NOMO-1 (cell line): ENCODE data around the gene SLC25A42.
"Not testable (repeated sequence)": the region's sequence is repeated elsewhere in the genome, so short reads cannot be mapped to it uniquely, and the experiment has no call there.

Source experiments
- DNase-seq, 2 experiments: peaks; one replicate each; lab custom pipeline; 2025; ENCODE audit not compliant: unreplicated experiment in 2 of 2; lab: John Stamatoyannopoulos, UW

SLC25A42 gene, protein sequence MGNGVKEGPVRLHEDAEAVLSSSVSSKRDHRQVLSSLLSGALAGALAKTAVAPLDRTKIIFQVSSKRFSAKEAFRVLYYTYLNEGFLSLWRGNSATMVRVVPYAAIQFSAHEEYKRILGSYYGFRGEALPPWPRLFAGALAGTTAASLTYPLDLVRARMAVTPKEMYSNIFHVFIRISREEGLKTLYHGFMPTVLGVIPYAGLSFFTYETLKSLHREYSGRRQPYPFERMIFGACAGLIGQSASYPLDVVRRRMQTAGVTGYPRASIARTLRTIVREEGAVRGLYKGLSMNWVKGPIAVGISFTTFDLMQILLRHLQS

DNA sequence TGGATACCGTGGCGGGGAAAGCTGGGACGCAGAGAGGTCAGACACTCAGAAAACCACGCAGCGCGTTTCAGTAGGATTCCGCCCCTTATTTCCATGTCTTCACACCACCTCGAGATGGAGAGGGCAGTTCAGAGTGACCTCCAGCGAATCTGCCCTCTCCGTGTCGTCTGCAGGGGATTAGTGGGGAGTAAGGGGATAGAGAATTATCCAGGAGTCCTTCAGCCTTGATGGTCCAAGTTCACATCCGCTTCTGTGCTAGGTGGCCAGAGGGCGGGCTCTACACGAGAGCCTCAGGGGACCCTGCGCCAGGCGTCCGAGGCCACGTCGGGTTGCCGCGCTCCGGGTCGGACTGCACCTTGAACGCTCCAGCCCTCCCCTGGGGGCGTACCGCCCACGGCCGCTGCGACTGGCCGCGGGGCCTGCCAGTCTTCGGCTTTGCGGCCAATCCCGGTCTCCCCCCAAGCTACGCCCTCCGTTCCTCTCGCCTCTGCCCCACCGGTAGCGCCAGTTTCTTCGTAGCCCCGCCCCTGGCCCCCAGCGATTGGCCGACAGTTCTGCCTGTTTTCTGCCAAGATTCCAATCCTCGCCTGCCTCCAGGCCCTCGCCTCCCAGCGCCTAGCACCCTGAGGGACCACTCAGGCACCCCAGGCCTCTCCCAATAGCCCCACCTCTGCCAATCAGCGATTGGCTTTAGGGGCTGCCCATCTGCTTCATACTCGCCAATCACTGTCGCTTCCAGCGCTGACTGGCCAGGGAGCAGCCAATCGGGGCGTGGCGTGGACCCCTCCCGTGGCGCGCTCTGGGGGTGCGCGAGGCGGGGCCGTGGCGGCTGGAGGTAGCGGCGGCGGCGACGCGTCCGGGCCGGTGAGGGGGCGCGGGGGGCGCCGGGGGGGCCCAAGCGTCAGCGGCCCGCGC, at the start of gene SLC25A42:
TSS of gene SLC25A42 (plus strand) at position 812 of the 915 bp plus-strand sequence. CDS start 32,131 bp downstream, outside the sequence.
- peak; percentile 98 to 100 for DNase-seq

DNA sequence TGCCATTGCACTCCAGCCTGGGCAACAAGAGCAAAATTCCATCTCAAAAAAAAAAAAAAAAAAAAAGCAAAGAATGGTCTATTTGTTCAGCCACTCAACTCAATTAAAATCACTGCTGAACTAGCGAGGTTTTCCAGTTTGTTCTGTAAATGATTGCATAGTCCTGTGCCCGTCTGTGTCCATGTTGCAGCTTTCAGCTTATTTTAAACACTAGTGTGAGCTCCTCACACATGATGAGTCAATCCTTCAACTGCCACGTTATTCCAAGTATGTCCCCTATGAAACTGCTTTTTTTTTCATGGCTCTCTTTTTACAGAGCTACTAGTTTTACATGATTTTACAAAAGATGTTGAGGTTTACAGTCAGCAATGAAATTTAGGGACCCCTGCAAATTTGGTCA, 42.7 kb upstream of the SLC25A42 start:
- DNase-seq, result no peak

DNA sequence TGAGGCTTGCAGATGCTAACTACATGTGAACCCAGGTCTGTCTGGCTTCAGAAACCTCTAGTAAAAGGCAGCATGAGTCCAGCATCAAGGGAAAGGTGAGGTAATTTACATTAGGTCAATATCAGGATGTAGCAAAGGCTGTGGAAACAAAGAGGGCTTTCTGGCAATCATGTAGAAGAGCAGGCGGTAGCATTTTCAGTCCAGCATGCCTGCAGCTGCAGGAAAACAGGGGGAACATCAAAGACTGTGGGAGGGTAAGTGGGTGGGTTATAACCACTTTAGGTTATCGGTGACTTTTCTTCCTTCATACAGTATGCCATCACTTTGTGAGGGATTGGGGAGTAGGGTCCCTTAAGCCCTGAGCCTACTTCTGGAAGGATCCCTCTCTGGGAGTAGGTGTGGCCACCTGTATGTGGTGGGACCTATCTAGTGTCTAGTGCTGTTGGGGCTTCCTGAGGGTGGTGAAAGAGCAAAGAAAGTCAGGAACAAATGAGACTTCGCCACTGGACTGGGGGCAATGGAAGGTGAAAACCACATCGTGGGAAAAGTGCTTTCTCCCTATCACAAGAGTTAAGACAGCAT, 41.3 kb upstream of the SLC25A42 start:
- no peak for DNase-seq

DNA sequence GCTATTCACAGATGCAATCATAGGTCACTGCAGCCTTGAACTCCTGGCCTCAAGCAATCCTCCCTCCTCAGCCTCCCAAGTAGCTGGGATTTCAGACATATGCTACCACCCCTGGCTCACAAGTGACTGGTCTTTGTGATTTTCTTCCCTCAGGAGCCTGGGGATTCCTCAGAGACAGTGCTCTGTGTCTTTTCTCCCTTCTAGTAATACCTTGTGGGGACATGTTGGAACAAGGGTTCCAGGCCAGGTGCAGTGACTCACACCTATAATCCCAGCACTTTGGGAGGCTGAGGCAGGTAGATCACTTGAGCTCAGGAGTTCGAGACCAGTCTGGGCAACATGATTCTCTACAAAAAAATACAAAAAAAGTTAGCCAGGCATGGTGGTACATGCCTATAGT, 40.4 kb upstream of the SLC25A42 start:
- DNase-seq, result not testable (repeated sequence)

DNA sequence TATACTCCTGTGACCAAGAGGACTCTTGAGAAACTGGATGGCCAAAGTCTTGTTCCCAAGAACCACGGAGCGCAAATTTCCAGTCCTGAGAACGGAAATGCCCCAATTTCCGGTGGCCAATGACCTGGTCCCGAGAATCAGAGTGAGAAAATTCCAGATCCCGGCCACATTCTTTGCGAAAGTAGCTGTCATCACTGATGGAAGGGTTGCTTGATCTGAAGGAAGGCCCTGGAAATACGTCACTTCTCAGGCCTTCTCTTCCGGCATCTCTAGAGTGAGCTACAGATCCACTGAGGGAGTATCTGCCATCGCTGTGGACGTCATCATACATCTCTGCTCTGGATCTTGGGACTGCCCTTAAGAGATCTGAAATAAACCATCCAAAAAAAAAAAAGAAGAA, 37.9 kb upstream of the SLC25A42 start:
- DNase-seq, result no peak

DNA sequence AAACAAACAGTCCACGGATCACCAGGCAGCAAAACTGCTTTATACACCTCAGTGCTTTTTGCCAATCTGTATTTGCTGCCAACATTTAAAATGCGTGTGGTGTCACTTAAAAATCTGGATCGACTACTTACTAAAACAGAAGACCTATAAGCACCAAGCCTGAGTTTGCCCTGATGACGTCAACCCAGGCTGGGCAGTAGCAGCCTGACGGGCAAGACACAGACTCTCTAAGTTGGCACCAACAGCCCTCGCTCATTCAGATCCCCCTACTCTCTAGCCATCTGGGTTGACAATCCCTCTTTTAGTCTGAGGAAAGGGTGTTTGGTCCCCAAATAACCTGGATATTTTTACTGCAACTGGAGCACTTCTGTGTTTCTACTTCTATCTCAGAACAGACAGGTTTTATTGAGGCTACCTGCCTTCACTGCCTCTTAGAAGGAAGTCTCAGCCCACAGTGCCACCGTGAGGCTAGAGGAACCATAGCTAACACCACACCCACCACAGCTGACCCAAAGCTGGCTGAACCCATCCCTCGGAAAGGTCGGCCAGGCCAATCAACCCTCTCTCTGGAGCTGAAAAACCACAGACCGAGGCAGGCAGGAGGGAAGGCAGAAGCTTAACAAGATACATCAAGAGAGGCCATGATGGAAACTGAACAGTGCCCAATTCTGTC, 37.4 kb upstream of the SLC25A42 start:
- no peak for DNase-seq

DNA sequence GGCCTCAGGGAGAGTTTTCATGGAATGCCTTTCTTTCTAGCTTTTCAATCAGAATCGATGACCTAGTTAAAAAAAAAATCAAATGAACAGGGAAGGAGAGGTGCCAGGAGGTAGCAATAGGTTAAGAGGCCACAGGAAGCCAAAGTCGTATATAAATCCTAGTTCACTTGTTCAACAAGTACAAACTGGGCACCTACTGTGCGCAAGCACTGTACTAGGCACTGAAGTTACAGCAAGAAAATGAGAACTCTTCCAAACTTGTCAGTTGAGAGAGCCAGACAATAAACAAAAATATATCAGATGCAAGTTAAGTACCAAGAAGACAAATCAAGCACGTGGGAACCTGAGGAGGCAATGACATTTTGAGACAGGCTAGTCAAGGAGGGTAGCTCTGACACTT, 36.6 kb upstream of the SLC25A42 start:
- no peak for DNase-seq

DNA sequence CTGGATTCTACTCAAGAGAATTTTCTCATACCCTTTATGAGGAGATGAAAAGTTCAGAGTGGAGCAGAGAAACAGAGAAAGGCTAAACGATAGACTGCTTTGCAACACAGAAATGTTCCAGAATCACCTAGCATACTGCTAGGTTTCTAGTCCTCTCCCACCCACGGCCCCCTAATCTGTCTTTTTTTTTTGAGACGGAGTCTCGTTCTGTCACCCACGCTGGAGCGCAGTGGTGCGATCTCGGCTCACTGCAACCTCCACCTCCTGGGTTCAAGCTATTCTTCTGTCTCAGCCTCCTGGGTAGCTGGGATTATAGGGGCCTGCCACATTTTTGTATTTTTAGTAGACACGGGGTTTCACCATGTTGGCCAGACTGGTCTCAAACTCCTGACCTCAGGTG, 35.3 kb upstream of the SLC25A42 start:
- DNase-seq, result no peak

DNA sequence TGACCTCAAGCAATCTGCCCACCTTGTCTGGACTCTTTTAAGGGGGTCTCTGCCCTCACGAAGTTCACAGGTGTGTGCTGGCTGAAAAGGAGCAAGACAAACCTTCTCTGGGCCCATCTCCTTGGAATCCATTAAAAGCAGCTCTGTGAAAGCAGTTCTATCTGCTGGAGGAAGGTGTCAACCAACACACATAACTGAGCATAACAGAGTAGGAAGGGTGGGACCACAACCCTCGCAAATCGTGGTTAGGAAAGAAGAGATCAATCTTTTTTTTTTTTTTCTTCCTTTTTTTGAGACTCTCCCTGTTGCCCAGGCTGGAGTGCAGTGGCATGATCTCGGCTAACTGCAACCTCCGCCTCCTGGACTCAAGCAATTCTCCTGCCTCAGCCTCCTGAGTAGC, 31.9 kb upstream of the SLC25A42 start:
- DNase-seq, result no peak

DNA sequence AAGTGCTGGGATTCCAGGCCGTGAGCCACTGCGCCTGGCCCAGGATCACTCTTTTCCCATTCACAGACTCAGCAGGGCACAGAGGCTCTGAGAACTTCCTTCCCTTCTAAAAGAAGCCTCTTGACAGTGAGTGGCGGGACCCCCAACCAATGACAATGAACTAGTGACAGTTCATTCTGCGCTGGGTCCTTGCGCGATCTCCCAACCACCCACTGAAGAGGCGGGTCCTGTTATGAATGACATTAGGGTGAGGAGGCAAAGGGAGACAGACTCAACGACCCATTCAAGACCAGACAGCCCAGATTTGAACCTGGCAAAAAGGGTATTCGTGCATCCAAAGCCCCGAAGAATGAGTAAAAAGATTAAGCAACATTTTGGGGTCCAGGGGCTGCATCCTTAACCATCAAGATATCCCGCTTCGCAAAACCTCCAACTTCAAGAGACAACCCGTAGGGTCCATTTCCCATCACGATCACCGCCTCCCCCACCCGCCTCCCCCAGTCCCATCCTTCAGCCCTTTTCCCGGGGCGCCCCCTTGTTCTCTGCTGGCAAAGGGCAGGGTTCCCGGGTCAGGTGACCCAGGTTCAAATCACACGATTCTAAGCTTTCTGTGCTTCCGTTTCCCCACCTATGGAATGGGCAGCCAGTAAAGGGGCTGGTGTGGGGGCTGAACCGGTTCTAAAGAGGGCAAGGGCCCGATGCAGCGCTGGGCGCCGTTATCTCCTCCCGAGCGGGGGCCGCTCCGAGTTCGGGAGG, 31.2 kb upstream of the SLC25A42 start:
- peak; percentile 84 to 85 for DNase-seq

DNA sequence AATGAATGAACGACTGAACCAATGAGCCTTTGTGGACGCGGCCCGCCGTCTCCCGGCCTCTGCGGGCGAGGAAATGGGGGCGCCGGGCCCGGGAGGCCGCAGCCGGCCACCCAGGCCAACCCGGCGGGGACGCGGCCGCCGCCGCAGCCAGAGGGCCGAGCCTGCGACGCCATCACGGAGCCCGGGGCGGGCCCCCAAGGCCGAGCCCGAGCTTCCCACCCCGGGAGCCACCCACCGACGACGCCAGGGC, 30.7 kb upstream of the SLC25A42 start:
- DNase-seq, result no peak

DNA sequence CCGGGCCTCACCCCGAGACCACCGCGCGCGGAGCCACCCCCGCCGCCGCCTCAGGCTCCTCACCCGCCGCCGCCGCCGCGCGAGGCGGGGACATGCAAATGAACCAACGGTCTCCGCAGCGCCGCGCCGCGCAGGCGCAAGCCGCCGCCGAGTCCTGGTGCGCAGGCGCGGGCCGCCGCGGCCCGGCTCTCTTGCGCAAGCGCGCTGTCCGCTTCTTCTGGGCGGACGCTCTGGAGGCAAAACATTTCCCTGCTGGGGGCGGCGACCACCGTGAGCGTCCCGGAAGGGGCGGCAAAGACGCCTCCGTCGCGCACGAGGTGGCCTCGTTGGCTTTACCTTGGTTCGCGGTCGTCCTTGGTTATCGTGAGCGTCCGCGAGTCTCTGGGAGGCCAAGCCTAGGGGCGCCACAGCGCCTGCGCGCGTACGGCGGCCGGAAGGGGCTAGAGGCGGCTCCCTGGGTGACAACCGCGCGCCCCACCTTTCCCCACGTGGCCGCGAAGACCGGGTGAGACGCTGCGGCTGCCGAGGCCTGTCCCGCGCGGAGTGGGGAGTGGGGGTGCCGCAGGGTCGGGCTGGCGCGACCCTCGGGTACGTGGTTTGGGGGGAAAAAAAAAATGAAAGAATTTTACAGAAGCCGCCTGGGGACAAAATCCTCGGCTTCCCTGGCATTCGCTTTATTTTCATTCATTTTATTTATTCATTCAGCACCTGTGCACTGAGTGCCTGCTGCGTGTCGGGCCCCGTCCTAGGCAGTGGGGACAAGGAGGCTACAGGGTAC, 30.2 kb upstream of the SLC25A42 start, which contains the start of the genes ARMC6 and SUGP2:
TSS of gene ARMC6 (plus strand) at position 178 of the 778 bp plus-strand sequence. CDS start 607 bp downstream, outside the sequence.
TSS of gene SUGP2 (minus strand) at position 92 of the 778 bp plus-strand sequence. CDS start 2,446 bp downstream, outside the sequence.
- peak; percentile 87 to 97 for DNase-seq

DNA sequence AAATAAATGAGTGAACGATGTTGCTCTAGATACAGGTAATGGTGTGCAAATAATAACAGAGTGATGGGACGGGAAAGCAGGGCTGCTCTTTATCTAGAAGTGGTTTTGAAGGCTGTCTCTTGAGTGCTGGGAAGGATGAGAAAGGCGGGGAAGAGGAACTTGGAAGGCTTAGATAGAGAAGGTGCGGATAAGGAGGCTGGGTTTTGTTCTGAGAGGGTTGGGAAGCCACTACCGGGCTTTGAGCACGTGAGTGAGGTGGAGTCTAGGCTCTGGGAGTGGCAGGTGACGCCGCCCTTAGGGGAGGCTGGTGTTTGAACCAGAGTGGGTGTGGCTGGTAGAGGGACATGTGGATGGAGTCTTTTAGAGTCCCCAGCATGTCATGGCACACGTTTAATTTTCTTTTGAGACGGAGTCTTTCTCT, 29.6 kb upstream of the SLC25A42 start:
- DNase-seq, result peak; percentile 90 to 93

DNA sequence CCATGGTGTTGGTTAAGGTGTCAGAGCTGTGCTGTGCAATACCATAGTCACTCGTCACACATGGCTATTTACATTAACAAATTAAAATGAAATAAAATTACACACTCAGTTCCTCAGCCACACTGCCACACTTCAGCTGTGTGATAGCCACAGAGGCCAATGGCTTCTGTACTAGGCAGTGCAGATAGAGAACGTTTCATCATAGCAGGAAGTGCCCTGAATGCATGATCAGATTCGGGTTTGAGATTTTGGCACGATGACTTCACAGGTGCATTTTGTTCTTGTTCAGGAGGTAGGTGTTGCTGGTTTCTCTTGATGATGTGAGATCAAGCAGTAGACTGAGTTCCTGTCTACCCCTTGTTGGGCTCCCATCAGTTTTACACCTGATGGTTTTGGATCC, 23.9 kb upstream of the SLC25A42 start:
- peak in 1 of 2 experiments; percentile 4 for DNase-seq

DNA sequence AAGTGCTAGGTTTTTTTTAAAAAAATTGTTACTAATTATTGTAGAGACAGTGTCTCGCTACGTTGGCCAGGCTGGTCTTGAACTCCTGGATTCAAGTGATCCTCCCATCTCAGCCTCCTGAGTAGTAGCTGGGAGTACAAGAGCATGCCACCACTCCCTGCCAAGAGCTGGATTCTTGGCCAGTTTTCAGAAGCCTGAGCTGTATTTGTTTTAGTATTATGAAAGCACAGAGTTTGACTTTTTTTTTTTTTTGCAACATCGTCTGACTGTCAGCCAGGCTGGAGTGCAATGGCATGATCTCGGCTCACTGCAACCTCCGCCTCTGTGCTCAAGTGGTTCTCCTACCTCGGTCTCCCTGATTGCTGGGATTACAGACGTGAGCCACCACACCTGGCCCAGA, 23.4 kb upstream of the SLC25A42 start:
- peak in 1 of 2 experiments; percentile 19 for DNase-seq

DNA sequence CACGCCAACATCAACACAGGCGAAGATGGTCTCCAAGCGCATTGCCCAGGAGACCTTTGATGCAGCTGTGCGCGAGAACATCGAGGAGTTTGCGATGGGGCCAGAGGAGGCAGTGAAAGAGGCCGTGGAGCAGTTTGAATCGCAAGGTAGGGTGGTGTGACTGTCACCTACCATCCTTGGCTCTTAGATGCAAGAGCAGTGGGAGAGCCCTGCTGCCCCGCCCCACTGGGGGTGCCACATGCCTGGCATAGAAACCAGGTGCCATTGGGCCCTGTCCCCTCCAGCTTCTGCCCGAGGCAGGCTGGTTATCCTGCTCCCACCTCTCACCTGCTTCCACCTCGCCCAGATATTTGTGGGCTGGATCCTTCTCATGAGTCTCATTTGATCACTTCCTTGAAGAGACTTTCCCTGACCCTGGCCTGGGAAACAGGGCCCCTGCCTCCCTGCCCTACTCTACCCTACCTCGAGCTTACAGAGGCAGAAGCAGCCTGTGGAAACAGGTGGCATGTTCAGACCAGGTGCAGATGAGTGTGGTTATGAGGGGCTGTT, 21.0 kb upstream of the SLC25A42 start:
- DNase-seq, result no peak

DNA sequence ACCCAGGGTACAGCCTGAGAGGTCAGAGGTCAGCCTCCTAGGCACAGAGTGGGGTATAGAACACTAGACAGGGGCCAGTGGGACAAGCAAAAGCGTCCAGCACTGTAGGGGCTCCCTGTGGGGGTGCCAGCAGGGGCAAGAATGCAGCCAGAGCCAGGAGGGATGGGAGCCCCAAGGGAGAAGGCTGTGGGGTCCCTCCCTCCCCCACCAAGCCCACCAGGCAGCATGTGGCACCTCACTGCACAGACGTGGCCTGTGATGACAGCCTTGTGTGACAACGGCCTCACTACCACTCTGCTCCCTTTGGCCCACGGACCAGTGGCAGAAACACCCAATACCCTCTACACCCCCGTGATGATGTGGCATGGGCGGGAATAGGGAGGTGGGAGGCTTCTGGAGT, 20.3 kb upstream of the SLC25A42 start:
- no peak for DNase-seq

DNA sequence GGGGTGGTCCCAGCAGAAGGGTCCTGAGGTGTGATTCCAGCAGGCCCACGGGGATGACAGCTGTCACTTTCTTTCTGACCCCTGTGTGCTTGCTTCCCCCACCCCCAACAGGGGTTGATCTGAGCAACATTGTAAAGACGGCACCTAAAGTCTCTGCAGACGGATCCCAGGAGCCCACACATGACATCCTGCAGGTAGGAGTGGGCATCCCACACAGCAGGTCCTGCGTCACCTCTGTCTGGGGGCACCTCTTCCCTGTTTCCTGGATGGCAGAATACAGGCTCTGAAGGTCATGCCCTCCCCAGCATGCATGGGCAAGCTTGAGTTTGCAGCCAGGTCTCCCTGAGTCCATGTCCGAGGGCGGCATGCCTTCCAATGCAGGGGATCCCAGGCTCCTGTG, 19.9 kb upstream of the SLC25A42 start:
- no peak for DNase-seq

DNA sequence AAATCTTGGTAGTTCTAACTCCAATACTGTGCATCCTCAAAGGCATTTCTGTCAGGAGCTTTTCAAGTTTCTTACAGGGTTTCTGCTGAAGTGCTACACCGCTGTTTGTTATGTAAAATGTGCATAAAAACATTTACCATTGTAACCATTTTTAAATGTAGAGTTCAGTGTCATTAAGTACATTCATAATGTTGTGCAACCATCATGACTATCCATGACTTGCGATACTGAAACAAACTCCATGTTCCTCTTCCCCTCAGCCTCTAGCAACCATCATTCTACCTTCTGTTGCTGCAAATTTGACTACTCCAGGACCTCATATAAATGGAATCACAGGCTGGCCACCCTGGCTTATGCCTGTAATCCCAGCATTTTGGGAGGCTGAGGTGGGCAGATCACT, 14.4 kb upstream of the SLC25A42 start:
- peak in 1 of 2 experiments; percentile 24 for DNase-seq
